ENCODE data around the gene MITF. TPM values are rescaled to one million over a fixed set of nuclear protein-coding genes. Genes with fewer than 3 reads are reported as not detected.

The MITF gene
- polyA plus RNA-seq, 1 donor from 2014 or later, result not detected

DNA sequence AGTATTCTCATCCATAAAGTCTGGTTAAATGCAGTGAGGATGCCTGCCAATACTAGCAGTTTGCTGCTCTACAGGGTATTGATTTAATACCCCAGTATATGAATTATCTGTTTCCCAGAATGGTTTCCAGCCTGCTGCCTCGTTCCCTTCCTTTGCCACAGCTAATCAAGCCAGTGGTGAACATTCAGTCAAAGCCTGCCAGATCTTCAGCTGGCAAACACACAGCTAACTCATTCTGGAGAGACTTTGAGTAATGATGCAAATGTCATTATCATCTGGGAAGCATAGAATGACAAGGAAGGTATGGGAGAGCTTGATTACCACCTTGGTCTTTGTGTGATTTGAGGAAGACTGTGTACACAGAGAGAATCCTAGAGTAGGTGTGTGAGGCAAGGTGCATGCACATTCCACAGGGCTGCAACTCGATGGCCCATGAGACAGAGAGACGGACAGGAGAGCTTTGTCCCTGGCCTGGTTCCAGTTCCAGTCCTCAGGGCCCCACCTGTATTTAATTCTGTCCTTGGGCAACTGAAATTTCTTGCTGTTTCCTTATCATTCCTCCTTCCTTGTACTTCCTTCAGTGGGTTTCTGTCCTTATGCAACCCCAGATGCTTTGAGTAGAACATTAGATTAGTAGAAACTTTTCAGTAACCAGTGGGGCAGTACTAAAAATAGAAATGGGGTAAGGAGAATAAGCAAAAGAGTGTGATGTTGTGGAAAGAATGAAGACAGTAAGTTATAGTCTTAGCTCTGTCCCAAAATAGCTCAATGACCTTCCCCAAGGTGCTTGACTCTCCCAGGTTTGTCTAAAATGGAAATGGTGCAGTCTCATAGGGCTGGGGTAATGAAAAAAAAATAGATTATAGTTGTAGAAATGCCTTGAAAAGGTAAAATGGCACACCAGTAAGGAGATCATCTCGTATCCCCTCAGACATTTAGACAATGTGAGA is 72.5 kb downstream of the MITF start:
- H3K4me3 ChIP-seq (ENCODE audit: low read length), result no peak overlapping the region

DNA sequence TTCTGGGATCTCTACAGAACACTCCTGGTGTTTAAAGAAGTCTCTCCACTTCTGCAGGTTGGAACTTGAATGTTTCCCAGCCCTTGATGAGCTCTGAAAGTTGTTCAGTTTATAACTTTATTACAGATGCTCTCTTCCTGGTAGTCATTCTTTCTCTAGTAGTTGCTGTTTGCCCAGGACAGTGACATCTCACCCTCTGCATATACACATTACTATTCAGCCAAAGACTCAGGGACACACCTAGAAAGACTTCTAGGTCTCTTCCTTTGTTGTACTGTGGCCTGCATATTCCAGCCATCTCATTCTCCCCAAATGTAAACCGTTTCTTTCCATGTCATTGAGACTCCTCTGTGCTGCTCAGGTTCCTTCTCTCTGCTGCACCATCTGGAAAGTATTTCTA is 76.7 kb downstream of the MITF start:
- Histone ChIP-seq H2AFZ (ENCODE audit: low read depth, low read length) (no peak overlapping the region), H4K20me1 (ENCODE audit: insufficient read depth) (no peaks in the 10 kb centered on the region), H3K36me3 (ENCODE audit: insufficient read depth, low read length) (no peaks in the 10 kb centered on the region), H3K9me3 (ENCODE audit: low read length) (no peaks in the 10 kb centered on the region), H3K4me2 (ENCODE audit: low read length) (no peak overlapping the region), H3K27ac (ENCODE audit: low read length) (no peak overlapping the region), H3K79me2 (replicated peaks; ENCODE audit: insufficient read depth, low read length) (no peaks in the 10 kb centered on the region), H3F3A (ENCODE audit: insufficient read depth, low read length, poor library complexity, severe bottlenecking) (no peaks in the 10 kb centered on the region), H3K27me3 (ENCODE audit: insufficient read depth, low read depth, low read length) (no peaks in the 10 kb centered on the region), H3K9me2 (ENCODE audit: insufficient read depth, low read length) (no peaks in the 10 kb centered on the region), H3K4me3 (ENCODE audit: low read length) (no peak overlapping the region), H3K9ac (ENCODE audit: low read length) (no peak overlapping the region)
- no peak for TF ChIP-seq MXI1 (conservative IDR thresholded peaks at IDR 0.05; ENCODE audit: poor library complexity, severe bottlenecking)

More for the DNA sequence above, 72.5 kb downstream of the MITF start:
- no peaks in the 10 kb centered on the region for H3F3A ChIP-seq (ENCODE audit: insufficient read depth, low read length, poor library complexity, severe bottlenecking)
- no peak overlapping the region for H3K4me2 ChIP-seq (ENCODE audit: low read length)
- no peaks in the 10 kb centered on the region for H3K79me2 ChIP-seq (replicated peaks; ENCODE audit: insufficient read depth, low read length)
- no peak overlapping the region for H3K27ac ChIP-seq (ENCODE audit: low read length)
- no peaks in the 10 kb centered on the region for H4K20me1 ChIP-seq (ENCODE audit: insufficient read depth)
- H2AFZ ChIP-seq (ENCODE audit: low read depth, low read length), result no peak overlapping the region
- no peaks in the 10 kb centered on the region for H3K36me3 ChIP-seq (ENCODE audit: insufficient read depth, low read length)
- no peaks in the 10 kb centered on the region for H3K27me3 ChIP-seq (ENCODE audit: insufficient read depth, low read depth, low read length)
- TF ChIP-seq SMC3 (conservative IDR thresholded peaks at IDR 0.05; ENCODE audit: poor library complexity) (no peak), EP300 (conservative IDR thresholded peaks at IDR 0.05; ENCODE audit: poor library complexity, severe bottlenecking) (no peak), TAF1 (IDR thresholded peaks at IDR 0.05; ENCODE audit: low read depth) (no peak), RAD21 (conservative IDR thresholded peaks at IDR 0.05) (no peak), MXI1 (conservative IDR thresholded peaks at IDR 0.05; ENCODE audit: poor library complexity, severe bottlenecking) (no peak), POLR2AphosphoS5 (IDR thresholded peaks at IDR 0.05) (no peak), EZH2 (IDR thresholded peaks at IDR 0.05; ENCODE audit: borderline replicate concordance, insufficient read depth, low read length, poor library complexity, severe bottlenecking) (no peak)
- TF ChIP-seq, protein P1, sequence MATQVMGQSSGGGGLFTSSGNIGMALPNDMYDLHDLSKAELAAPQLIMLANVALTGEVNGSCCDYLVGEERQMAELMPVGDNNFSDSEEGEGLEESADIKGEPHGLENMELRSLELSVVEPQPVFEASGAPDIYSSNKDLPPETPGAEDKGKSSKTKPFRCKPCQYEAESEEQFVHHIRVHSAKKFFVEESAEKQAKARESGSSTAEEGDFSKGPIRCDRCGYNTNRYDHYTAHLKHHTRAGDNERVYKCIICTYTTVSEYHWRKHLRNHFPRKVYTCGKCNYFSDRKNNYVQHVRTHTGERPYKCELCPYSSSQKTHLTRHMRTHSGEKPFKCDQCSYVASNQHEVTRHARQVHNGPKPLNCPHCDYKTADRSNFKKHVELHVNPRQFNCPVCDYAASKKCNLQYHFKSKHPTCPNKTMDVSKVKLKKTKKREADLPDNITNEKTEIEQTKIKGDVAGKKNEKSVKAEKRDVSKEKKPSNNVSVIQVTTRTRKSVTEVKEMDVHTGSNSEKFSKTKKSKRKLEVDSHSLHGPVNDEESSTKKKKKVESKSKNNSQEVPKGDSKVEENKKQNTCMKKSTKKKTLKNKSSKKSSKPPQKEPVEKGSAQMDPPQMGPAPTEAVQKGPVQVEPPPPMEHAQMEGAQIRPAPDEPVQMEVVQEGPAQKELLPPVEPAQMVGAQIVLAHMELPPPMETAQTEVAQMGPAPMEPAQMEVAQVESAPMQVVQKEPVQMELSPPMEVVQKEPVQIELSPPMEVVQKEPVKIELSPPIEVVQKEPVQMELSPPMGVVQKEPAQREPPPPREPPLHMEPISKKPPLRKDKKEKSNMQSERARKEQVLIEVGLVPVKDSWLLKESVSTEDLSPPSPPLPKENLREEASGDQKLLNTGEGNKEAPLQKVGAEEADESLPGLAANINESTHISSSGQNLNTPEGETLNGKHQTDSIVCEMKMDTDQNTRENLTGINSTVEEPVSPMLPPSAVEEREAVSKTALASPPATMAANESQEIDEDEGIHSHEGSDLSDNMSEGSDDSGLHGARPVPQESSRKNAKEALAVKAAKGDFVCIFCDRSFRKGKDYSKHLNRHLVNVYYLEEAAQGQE (IDR thresholded peaks at IDR 0.05; ENCODE audit: borderline replicate concordance), result no peak
- H3K9me3 ChIP-seq (ENCODE audit: low read length), result no peaks in the 10 kb centered on the region
- no peaks in the 10 kb centered on the region for H3K9me2 ChIP-seq (ENCODE audit: insufficient read depth, low read length)
- no peak overlapping the region for H3K9ac ChIP-seq (ENCODE audit: low read length)

DNA sequence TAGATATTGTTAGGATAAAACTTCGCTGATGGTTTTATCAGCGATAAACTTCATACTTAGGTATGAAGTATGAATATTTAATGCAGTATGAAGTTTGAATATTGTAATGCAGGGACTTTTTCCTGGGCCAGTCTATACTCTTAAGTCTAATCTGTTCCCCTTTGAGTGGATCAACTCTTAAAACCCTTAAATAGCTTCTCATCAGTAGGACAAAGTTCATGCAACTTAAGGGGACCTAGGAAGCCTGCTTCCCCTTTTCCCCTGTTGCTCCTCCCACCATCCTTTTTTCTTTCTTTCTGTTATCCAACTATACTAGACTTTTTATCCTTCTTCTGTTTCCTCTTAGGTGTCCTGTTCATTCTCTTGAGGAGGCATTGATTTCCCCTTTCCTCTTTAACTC is 78.7 kb downstream of the MITF start:
- H3K27ac ChIP-seq (ENCODE audit: low read length), result no peak overlapping the region
- H3K79me2 ChIP-seq (replicated peaks; ENCODE audit: insufficient read depth, low read length), result no peaks in the 10 kb centered on the region
- no peaks in the 10 kb centered on the region for H4K20me1 ChIP-seq (ENCODE audit: insufficient read depth)
- H3K9ac ChIP-seq (ENCODE audit: low read length), result no peak overlapping the region
- H3K36me3 ChIP-seq (ENCODE audit: insufficient read depth, low read length), result no peaks in the 10 kb centered on the region
- no peak overlapping the region for H3K4me3 ChIP-seq (ENCODE audit: low read length)
- no peaks in the 10 kb centered on the region for H3K9me2 ChIP-seq (ENCODE audit: insufficient read depth, low read length)
- H3F3A ChIP-seq (ENCODE audit: insufficient read depth, low read length, poor library complexity, severe bottlenecking), result no peaks in the 10 kb centered on the region
- H2AFZ ChIP-seq (ENCODE audit: low read depth, low read length), result no peak overlapping the region
- no peaks in the 10 kb centered on the region for H3K9me3 ChIP-seq (ENCODE audit: low read length)
- no peaks in the 10 kb centered on the region for H3K27me3 ChIP-seq (ENCODE audit: insufficient read depth, low read depth, low read length)
- no peak for TF ChIP-seq SMC3 (conservative IDR thresholded peaks at IDR 0.05; ENCODE audit: poor library complexity)
- TF ChIP-seq, protein P1 (IDR thresholded peaks at IDR 0.05; ENCODE audit: borderline replicate concordance), result no peak
- no peak for TF ChIP-seq EP300 (conservative IDR thresholded peaks at IDR 0.05; ENCODE audit: poor library complexity, severe bottlenecking)
- TF ChIP-seq MXI1 (conservative IDR thresholded peaks at IDR 0.05; ENCODE audit: poor library complexity, severe bottlenecking), result no peak
- TF ChIP-seq EZH2 (IDR thresholded peaks at IDR 0.05; ENCODE audit: borderline replicate concordance, insufficient read depth, low read length, poor library complexity, severe bottlenecking), result no peak
- no peak for TF ChIP-seq TAF1 (IDR thresholded peaks at IDR 0.05; ENCODE audit: low read depth)
- no peak for TF ChIP-seq POLR2AphosphoS5 (IDR thresholded peaks at IDR 0.05)
- TF ChIP-seq, protein P2, sequence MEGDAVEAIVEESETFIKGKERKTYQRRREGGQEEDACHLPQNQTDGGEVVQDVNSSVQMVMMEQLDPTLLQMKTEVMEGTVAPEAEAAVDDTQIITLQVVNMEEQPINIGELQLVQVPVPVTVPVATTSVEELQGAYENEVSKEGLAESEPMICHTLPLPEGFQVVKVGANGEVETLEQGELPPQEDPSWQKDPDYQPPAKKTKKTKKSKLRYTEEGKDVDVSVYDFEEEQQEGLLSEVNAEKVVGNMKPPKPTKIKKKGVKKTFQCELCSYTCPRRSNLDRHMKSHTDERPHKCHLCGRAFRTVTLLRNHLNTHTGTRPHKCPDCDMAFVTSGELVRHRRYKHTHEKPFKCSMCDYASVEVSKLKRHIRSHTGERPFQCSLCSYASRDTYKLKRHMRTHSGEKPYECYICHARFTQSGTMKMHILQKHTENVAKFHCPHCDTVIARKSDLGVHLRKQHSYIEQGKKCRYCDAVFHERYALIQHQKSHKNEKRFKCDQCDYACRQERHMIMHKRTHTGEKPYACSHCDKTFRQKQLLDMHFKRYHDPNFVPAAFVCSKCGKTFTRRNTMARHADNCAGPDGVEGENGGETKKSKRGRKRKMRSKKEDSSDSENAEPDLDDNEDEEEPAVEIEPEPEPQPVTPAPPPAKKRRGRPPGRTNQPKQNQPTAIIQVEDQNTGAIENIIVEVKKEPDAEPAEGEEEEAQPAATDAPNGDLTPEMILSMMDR (IDR thresholded peaks at IDR 0.05; ENCODE audit: poor library complexity, severe bottlenecking), result no peak
- no peak for TF ChIP-seq RAD21 (conservative IDR thresholded peaks at IDR 0.05)
- no peak overlapping the region for H3K4me2 ChIP-seq (ENCODE audit: low read length)
